ENCODE data around the gene ZNF674.

The ZNF674 gene

DNA sequence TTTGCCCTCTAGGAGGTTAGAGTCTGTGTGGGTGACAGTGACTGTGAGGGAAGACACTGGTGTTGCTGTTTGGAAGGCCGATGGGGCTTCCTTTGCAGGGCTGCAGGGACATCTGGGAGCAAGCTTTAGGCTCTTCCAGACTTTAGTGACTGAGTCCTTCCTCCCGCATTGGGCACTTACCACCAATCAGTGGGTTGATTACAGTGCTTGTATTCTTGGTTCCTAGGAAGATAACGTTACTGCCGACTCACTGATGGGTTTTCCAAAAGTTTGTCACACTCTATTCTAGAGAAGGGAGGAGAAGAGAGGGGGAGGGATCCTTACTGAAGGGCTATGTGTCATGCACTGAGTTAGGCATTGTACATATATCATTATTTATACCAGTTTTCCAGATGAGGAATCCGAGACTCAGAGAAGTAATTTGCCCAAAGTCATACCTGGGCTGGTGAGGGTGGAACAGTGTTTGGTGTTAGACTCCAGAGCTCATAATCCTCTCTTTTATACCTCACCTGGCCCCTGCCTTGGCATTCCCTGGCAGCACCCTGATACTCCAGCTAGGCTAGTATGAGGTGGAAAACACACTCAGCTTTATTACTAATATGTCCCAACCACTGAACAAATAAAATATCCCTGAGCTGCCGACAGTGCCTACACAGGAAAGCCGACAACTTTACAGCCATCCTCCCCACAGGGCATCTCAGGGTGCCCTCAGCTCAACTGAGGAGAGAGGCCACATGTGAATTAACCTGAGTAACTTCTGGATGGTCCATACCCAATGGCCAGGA, 32.2 kb upstream of the ZNF674 start:
- no peaks in the 10 kb centered on the region for H3K36me3 ChIP-seq (ENCODE audit: control insufficient read depth in 2 of 2, insufficient read depth in 2 of 2, low read length in 2 of 2)
- H3K27me3 ChIP-seq (ENCODE audit: control insufficient read depth in 1 of 2, insufficient read depth in 2 of 2, low read length in 2 of 2): peaks cover 8 to 11% of the 10 kb centered on the region in 2 donors
- no peak overlapping the region for H3K27ac ChIP-seq (ENCODE audit: low read length)
- H3K9ac ChIP-seq (ENCODE audit: low read length in 2 of 2): no peak overlapping the region
- peaks cover 16% of the 10 kb centered on the region for H3K4me1 ChIP-seq (ENCODE audit: control insufficient read depth, insufficient read depth, low read length)
- H3K9me3 ChIP-seq (ENCODE audit: control insufficient read depth in 2 of 2, low read length in 2 of 2): no peaks in the 10 kb centered on the region
- H3K4me3 ChIP-seq (ENCODE audit: low read length in 2 of 2): no peak overlapping the region

GRCh38 chrX:46576458-46576857, 31.2 kb upstream of the ZNF674 start:
- H3K4me1 ChIP-seq (ENCODE audit: control insufficient read depth, insufficient read depth, low read length): peaks cover 16% of the 10 kb centered on the region
- H3K27me3 ChIP-seq (ENCODE audit: control insufficient read depth in 1 of 2, insufficient read depth in 2 of 2, low read length in 2 of 2): peaks cover 8 to 16% of the 10 kb centered on the region in 2 donors
- H3K4me3 ChIP-seq (ENCODE audit: low read length in 2 of 2): peak overlapping the region in 1 of 2 donors; percentile 75
- no peak overlapping the region for H3K27ac ChIP-seq (ENCODE audit: low read length)
- no peaks in the 10 kb centered on the region for H3K36me3 ChIP-seq (ENCODE audit: control insufficient read depth in 2 of 2, insufficient read depth in 2 of 2, low read length in 2 of 2)
- no peaks in the 10 kb centered on the region for H3K9me3 ChIP-seq (ENCODE audit: control insufficient read depth in 2 of 2, low read length in 2 of 2)
- no peak overlapping the region for H3K9ac ChIP-seq (ENCODE audit: low read length in 2 of 2)

GRCh38 chrX:46575991-46576392, 30.8 kb upstream of the ZNF674 start:
- H3K27ac ChIP-seq (ENCODE audit: low read length): no peak overlapping the region
- H3K4me3 ChIP-seq (ENCODE audit: low read length in 2 of 2): peak overlapping the region; percentile 49 to 75
- H3K9me3 ChIP-seq (ENCODE audit: control insufficient read depth in 2 of 2, low read length in 2 of 2): no peaks in the 10 kb centered on the region
- no peaks in the 10 kb centered on the region for H3K36me3 ChIP-seq (ENCODE audit: control insufficient read depth in 2 of 2, insufficient read depth in 2 of 2, low read length in 2 of 2)
- H3K27me3 ChIP-seq (ENCODE audit: control insufficient read depth in 1 of 2, insufficient read depth in 2 of 2, low read length in 2 of 2): peaks cover 8 to 16% of the 10 kb centered on the region in 2 donors
- no peak overlapping the region for H3K9ac ChIP-seq (ENCODE audit: low read length in 2 of 2)
- H3K4me1 ChIP-seq (ENCODE audit: control insufficient read depth, insufficient read depth, low read length): peaks cover 16% of the 10 kb centered on the region

DNA sequence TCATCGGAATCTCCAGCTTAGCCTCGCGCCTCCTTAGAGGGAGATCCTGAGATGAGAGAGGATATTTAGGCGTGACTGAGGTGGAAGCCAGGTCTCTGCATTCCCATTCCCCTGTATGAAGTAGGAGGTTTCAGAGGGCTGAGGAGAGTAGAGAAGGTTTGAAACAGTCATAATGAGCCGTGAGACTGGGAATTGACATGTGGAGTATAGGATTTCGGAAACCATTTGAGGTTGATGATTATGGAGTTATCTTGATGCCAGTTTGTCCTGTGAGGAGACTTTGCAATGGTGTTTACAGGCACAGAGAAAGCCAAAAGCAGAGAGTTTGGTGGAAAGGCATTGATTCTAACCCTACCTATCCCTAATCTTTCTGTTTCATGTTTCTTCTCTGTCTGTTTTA, 30.4 kb upstream of the ZNF674 start:
- Histone ChIP-seq H3K9ac (ENCODE audit: low read length in 2 of 2) (peak overlapping the region in 1 of 2 donors; percentile 45), H3K4me1 (ENCODE audit: control insufficient read depth, insufficient read depth, low read length) (peaks cover 16% of the 10 kb centered on the region), H3K4me3 (ENCODE audit: low read length in 2 of 2) (peak overlapping the region; percentile 49 to 75), H3K27me3 (ENCODE audit: control insufficient read depth in 1 of 2, insufficient read depth in 2 of 2, low read length in 2 of 2) (peaks cover 8 to 16% of the 10 kb centered on the region in 2 donors), H3K9me3 (ENCODE audit: control insufficient read depth in 2 of 2, low read length in 2 of 2) (no peaks in the 10 kb centered on the region), H3K36me3 (ENCODE audit: control insufficient read depth in 2 of 2, insufficient read depth in 2 of 2, low read length in 2 of 2) (no peaks in the 10 kb centered on the region), H3K27ac (ENCODE audit: low read length) (no peak overlapping the region)

DNA sequence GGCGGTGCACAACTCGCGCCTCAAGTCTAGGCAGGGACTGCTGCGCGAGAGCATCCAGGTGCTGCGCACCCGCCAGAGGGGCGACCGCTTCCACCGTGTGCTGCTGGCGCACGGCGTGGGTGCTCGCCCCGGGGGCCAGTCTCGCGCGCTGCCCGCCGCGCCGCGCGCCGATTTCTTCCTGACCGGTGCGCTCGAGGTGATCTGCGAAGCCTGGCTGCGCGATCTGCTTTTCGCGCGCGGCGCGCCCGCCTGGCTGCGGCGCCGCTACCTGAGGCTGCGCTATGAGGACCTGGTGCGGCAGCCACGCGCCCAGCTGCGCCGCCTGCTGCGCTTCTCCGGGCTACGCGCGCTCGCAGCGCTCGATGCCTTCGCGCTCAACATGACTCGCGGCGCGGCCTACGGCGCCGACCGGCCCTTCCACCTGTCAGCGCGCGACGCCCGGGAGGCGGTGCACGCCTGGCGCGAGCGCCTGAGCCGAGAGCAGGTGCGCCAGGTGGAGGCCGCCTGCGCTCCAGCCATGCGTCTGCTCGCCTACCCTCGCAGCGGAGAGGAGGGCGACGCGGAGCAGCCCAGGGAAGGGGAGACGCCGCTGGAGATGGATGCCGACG, 29.7 kb upstream of the ZNF674 start:
- no peak overlapping the region for H3K9ac ChIP-seq (ENCODE audit: low read length in 2 of 2)
- peaks cover 8 to 16% of the 10 kb centered on the region in 2 donors for H3K27me3 ChIP-seq (ENCODE audit: control insufficient read depth in 1 of 2, insufficient read depth in 2 of 2, low read length in 2 of 2)
- no peaks in the 10 kb centered on the region for H3K36me3 ChIP-seq (ENCODE audit: control insufficient read depth in 2 of 2, insufficient read depth in 2 of 2, low read length in 2 of 2)
- no peaks in the 10 kb centered on the region for H3K9me3 ChIP-seq (ENCODE audit: control insufficient read depth in 2 of 2, low read length in 2 of 2)
- no peak overlapping the region for H3K27ac ChIP-seq (ENCODE audit: low read length)
- H3K4me1 ChIP-seq (ENCODE audit: control insufficient read depth, insufficient read depth, low read length): peaks cover 16% of the 10 kb centered on the region
- peak overlapping the region; percentile 49 to 75 for H3K4me3 ChIP-seq (ENCODE audit: low read length in 2 of 2)

GRCh38 chrX:46573892-46574773, 28.9 kb upstream of the ZNF674 start:
- H3K9me3 ChIP-seq (ENCODE audit: control insufficient read depth in 2 of 2, low read length in 2 of 2): no peaks in the 10 kb centered on the region
- peak overlapping the region in 1 of 2 donors; percentile 33 for H3K9ac ChIP-seq (ENCODE audit: low read length in 2 of 2)
- H3K4me1 ChIP-seq (ENCODE audit: control insufficient read depth, insufficient read depth, low read length): peaks cover 16% of the 10 kb centered on the region
- peak overlapping the region; percentile 49 to 75 for H3K4me3 ChIP-seq (ENCODE audit: low read length in 2 of 2)
- no peaks in the 10 kb centered on the region for H3K36me3 ChIP-seq (ENCODE audit: control insufficient read depth in 2 of 2, insufficient read depth in 2 of 2, low read length in 2 of 2)
- no peak overlapping the region for H3K27ac ChIP-seq (ENCODE audit: low read length)
- H3K27me3 ChIP-seq (ENCODE audit: control insufficient read depth in 1 of 2, insufficient read depth in 2 of 2, low read length in 2 of 2): peaks cover 8 to 16% of the 10 kb centered on the region in 2 donors

DNA sequence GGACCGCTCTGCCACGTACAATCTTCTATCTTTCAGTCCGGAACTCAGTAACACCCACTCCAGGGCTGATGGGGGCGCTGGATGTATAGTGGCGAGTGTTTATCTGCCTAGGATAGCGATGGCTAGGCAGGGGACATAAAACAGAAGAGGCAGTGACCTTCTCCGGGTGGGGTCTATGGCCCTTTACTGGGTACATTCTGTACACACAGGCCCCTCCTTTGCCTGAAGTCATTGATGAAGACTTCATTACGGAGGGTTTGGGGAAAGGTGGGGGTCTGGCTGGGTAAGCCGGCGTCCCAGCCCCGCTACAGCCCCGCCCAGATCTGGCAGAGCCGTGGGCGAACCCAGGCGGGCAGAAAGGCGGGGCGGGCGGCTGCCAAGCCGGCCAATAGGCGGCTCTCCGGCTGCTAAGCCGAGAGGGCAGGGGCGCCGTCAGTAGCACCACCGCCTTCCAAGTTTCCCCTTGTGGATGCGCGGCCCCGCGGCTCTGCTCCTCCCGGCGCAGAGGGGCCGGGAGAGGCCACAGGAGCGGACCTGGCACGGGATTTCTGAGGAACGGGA, 28.2 kb upstream of the ZNF674 start, which contains the start of gene CHST7:
CHST7 (plus strand) TSS at position 435 of the 561 bp plus-strand sequence. CDS start 167 bp downstream, outside the sequence.
- H3K27me3 ChIP-seq (ENCODE audit: control insufficient read depth in 1 of 2, insufficient read depth in 2 of 2, low read length in 2 of 2): peaks cover 8 to 14% of the 10 kb centered on the region in 2 donors
- peak within 1 kb of the TSS in 1 of 2 donors; percentile 33 for H3K9ac ChIP-seq (ENCODE audit: low read length in 2 of 2)
- H3K4me3 ChIP-seq (ENCODE audit: low read length in 2 of 2): peak within 1 kb of the TSS; percentile 49 to 75
- H3K4me1 ChIP-seq (ENCODE audit: control insufficient read depth, insufficient read depth, low read length): peaks cover 16% of the 10 kb centered on the region
- H3K36me3 ChIP-seq (ENCODE audit: control insufficient read depth in 2 of 2, insufficient read depth in 2 of 2, low read length in 2 of 2): no peaks in the 10 kb centered on the region
- H3K9me3 ChIP-seq (ENCODE audit: control insufficient read depth in 2 of 2, low read length in 2 of 2): no peaks in the 10 kb centered on the region
- H3K27ac ChIP-seq (ENCODE audit: low read length): peak within 1 kb of the TSS; percentile 24

DNA sequence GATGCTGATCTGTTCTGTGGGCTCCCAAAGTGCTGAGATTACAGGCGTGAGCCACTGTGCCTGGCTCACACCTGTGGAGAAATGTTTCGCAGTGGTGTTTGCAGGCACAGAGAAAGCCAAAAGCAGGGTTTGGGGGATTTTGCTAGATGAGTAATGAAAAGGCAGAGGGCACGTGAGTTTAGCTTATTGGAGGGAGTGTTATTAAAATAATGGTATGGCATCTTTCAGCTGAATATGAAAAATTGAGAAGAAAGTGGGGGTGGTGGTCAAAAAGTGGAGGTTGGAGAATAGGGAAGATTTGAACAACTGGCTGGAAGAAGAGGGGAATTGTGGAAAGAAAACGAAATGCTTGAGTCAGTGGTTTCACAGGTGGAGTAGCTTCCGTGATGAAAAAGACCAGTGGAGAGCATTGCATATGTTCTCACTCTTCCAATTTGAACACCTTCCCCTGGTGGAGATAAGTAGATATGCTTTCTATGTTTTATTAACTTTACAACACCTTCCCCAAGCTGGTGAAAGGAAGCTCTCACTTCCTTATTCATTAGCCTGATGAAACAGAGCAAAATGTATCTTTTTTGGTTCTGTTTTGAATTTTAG, 27.2 kb upstream of the ZNF674 start:
- H3K9ac ChIP-seq (ENCODE audit: low read length in 2 of 2): no peak overlapping the region
- H3K4me1 ChIP-seq (ENCODE audit: control insufficient read depth, insufficient read depth, low read length): peaks cover 16% of the 10 kb centered on the region
- no peak overlapping the region for H3K4me3 ChIP-seq (ENCODE audit: low read length in 2 of 2)
- H3K9me3 ChIP-seq (ENCODE audit: control insufficient read depth in 2 of 2, low read length in 2 of 2): no peaks in the 10 kb centered on the region
- peaks cover 8 to 13% of the 10 kb centered on the region in 2 donors for H3K27me3 ChIP-seq (ENCODE audit: control insufficient read depth in 1 of 2, insufficient read depth in 2 of 2, low read length in 2 of 2)
- H3K36me3 ChIP-seq (ENCODE audit: control insufficient read depth in 2 of 2, insufficient read depth in 2 of 2, low read length in 2 of 2): no peaks in the 10 kb centered on the region
- no peak overlapping the region for H3K27ac ChIP-seq (ENCODE audit: low read length)

- Histone ChIP-seq H3K4me1 (ENCODE audit: control insufficient read depth, insufficient read depth, low read length) (peaks cover 16% of the 10 kb centered on the region), H3K36me3 (ENCODE audit: control insufficient read depth in 2 of 2, insufficient read depth in 2 of 2, low read length in 2 of 2) (no peaks in the 10 kb centered on the region), H3K27me3 (ENCODE audit: control insufficient read depth in 1 of 2, insufficient read depth in 2 of 2, low read length in 2 of 2) (peaks cover 8 to 10% of the 10 kb centered on the region in 2 donors), H3K27ac (ENCODE audit: low read length) (no peak overlapping the region), H3K4me3 (ENCODE audit: low read length in 2 of 2) (no peak overlapping the region), H3K9ac (ENCODE audit: low read length in 2 of 2) (no peak overlapping the region), H3K9me3 (ENCODE audit: control insufficient read depth in 2 of 2, low read length in 2 of 2) (no peaks in the 10 kb centered on the region)
These were observed 26.5 kb upstream of the ZNF674 start for GRCh38 chrX:46571423-46572339.

All from stomach smooth muscle (tissue), 2 donors.